Panc1 (cell line): ENCODE data around the gene A2M. TPM values are rescaled to one million over a fixed set of nuclear protein-coding genes. Genes with fewer than 3 reads are reported as not detected.

Experiments used
- ATAC-seq: fragments of 200-7000 bp; cut with Tn5 transposase; 2 replicates; pipeline ENCODE4 v1.9.1; 2020; ENCODE audit warnings: mild to moderate bottlenecking, moderate library complexity
- BruUV-seq: library from RNA; stranded (reverse); fragments of 400-500 nt; replicated peaks from 2 replicates; lab custom pipeline; 2021; lab: Mats Ljungman, UMichigan
- CTCF ChIA-PET: fragments of 300-600 bp; sonication (Branson Sonifier 250); formaldehyde crosslinking; loops from one replicate; lab custom pipeline; 2022; ENCODE audit warnings: antibody characterized with exemption; lab: Charles Lee
- POLR2A ChIA-PET: fragments of 300-600 bp; sonication (Branson Sonifier 250); formaldehyde crosslinking; loops from one replicate; lab custom pipeline; 2022; ENCODE audit warnings: antibody characterized with exemption; lab: Charles Lee
- DNase-seq: peaks from one replicate; pipeline ENCODE4 v3.0.0-alpha.2; 2010; ENCODE audit warnings: low read depth, low spot score
- H3K27ac ChIP-seq: 2 replicates; pipeline ENCODE4 v1.5.1; 2011; ENCODE audit warnings: mild to moderate bottlenecking, low read length, inconsistent platforms
- H3K27me3 ChIP-seq: fragments of 200-500 bp; sonication (Bioruptor generic); 2 replicates; pipeline ENCODE4 v1.6.0; 2014; ENCODE audit warnings: low read length, inconsistent platforms; ENCODE audit not compliant: control insufficient read depth, insufficient read depth
- H3K36me3 ChIP-seq: fragments of 200-500 bp; sonication (Bioruptor generic); 2 replicates; pipeline ENCODE4 v1.5.1; 2014; ENCODE audit warnings: inconsistent platforms, mild to moderate bottlenecking, low read length, moderate library complexity; ENCODE audit not compliant: control insufficient read depth, insufficient read depth
- H3K4me1 ChIP-seq: 2 replicates; pipeline ENCODE4 v1.5.1; 2011; ENCODE audit warnings: inconsistent platforms, mild to moderate bottlenecking, low read length, moderate library complexity; ENCODE audit not compliant: control insufficient read depth, insufficient read depth
- H3K4me3 ChIP-seq, 2 experiments: 2 replicates each; pipeline ENCODE4 v1.5.1; 2011 to 2012; ENCODE audit warnings: low read depth in 2 of 2, low read length in 2 of 2, mild to moderate bottlenecking in 2 of 2, inconsistent platforms in 1 of 2, moderate library complexity in 1 of 2
- H3K9me3 ChIP-seq: fragments of 200-500 bp; sonication (Bioruptor generic); 2 replicates; pipeline ENCODE4 v1.5.1; 2014; ENCODE audit warnings: low read depth, mild to moderate bottlenecking, inconsistent platforms, low read length, moderate library complexity; ENCODE audit not compliant: control insufficient read depth, insufficient read depth
- CTCF ChIP-seq: fragments of 450-650 bp; IDR thresholded peaks from 2 replicates; pipeline ENCODE4 v1.5.1; 2017; ENCODE audit warnings: mild to moderate bottlenecking
- POLR2AphosphoS5 ChIP-seq: IDR thresholded peaks from 2 replicates; pipeline ENCODE4 v1.6.1; 2012; ENCODE audit warnings: mild to moderate bottlenecking, low read depth, low read length, moderate library complexity
- REST ChIP-seq, 2 experiments: IDR thresholded peaks; 2 replicates each; pipeline ENCODE4 v1.6.1; 2011 to 2012; ENCODE audit warnings: low read depth in 2 of 2, control low read depth in 1 of 2, low read length in 1 of 2, mild to moderate bottlenecking in 1 of 2, moderate library complexity in 1 of 2; ENCODE audit not compliant: insufficient read depth in 1 of 2
- SIN3A ChIP-seq: IDR thresholded peaks from 2 replicates; pipeline ENCODE4 v1.6.1; 2012; ENCODE audit warnings: low read depth, mild to moderate bottlenecking, low read length, moderate library complexity, borderline replicate concordance; ENCODE audit not compliant: insufficient read depth
- TCF7L2 ChIP-seq: IDR thresholded peaks from 2 replicates; pipeline ENCODE4 v1.6.1; 2011; ENCODE audit warnings: mild to moderate bottlenecking, low read depth, low read length, inconsistent platforms
- in situ Hi-C: cut with HindIII; loops from 2 replicates; pipeline ENCODE4 v1.10.0; 2016; ENCODE audit warnings: low sequenced_read_pairs, low pct_unique_long_range_greater_than_20kb
- intact Hi-C: fragments of 100-400 bp; cut with micrococcal nuclease; formaldehyde crosslinking; loops from one replicate; pipeline ENCODE4 v1.10.0; 2022; ENCODE audit not compliant: unreplicated experiment
- total RNA-seq: library from RNA; stranded (reverse); gene quantifications from one replicate; pipeline ENCODE4 v1.2.1, GENCODE V29; 2021; ENCODE audit not compliant: unreplicated experiment

A2M gene
- total RNA-seq, 1 experiment from 2014 or later = 2.1 TPM

- POLR2A ChIA-PET = no interaction called here
- no peak for TF ChIP-seq TCF7L2
- no peak for TF ChIP-seq POLR2AphosphoS5
- no peak for TF ChIP-seq CTCF
- TF ChIP-seq SIN3A = no peak
- TF ChIP-seq REST (IDR thresholded peaks at IDR 0.05; ENCODE audit: insufficient read depth in 1 of 2, low read depth in 2 of 2, low read length in 1 of 2) = no peak
Measured at GRCh38 chr12:9120487-9121184, 4.9 kb upstream of the A2M start.

GRCh38 chr12:9118158-9118557 lies 2.4 kb upstream of the A2M start:
- CTCF ChIA-PET = no interaction called here
- no TSS peak for BruUV-seq
- DNase-seq (no peak), ATAC-seq (no peak)
- POLR2A ChIA-PET = no interaction called here
- in situ Hi-C loops (no loop called here), intact Hi-C loops (no loop called here)
- Histone ChIP-seq H3K4me3 (no peak overlapping the region), H3K4me1 (peaks cover 2% of the 10 kb centered on the region; the same call in 1 of the 2 replicates), H3K27ac (no peak overlapping the region), H3K9me3 (no peaks in the 10 kb centered on the region), H3K36me3 (no peaks in the 10 kb centered on the region), H3K27me3 (no peaks in the 10 kb centered on the region; the same call in 1 of the 2 replicates)
- no peak for TF ChIP-seq TCF7L2
- no peak for TF ChIP-seq CTCF
- no peak for TF ChIP-seq SIN3A
- no peak for TF ChIP-seq POLR2AphosphoS5

More at GRCh38 chr12:9120487-9121184, 4.9 kb upstream of the A2M start:
- H3K4me1 ChIP-seq = peaks cover 2% of the 10 kb centered on the region; the same call in 1 of the 2 replicates
- H3K9me3 ChIP-seq = no peaks in the 10 kb centered on the region
- CTCF ChIA-PET = no interaction called here
- H3K27me3 ChIP-seq = no peaks in the 10 kb centered on the region; the same call in 1 of the 2 replicates
- intact Hi-C loops = no loop called here
- H3K4me3 ChIP-seq = no peak overlapping the region
- BruUV-seq = no TSS peak
- DNase-seq (no peak), ATAC-seq (no peak)
- no peaks in the 10 kb centered on the region for H3K36me3 ChIP-seq
- H3K27ac ChIP-seq = no peak overlapping the region
- in situ Hi-C loops = no loop called here
